GM12874 (cell line): ENCODE data around the gene RAB3GAP2.

ENCODE experiments used
- TF ChIP-seq, protein P1 (sequence below): IDR thresholded peaks from 2 replicates; pipeline ENCODE4 v1.5.1; 2011; ENCODE audit warnings: low read depth, mild to moderate bottlenecking, control low read depth, low read length, moderate library complexity; ENCODE audit not compliant: insufficient read depth

RAB3GAP2 gene

DNA sequence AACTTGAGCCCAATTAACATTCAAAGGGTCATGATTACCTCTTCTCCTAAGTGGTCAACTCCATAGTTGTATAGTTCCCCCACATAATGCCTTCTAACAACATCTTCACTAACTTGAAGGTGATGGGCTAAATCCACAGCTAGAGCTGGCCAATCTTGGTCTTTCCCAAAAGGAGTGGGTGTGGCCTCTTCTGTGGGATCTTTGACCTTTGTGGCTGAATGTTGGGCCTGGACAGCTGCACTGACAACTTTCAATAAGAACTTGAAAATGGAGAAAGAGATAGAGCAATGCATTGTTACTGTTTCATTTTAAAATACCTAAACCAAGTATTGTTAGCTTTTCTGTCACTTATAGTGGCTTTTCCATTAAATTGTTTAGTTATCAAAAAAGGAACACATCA is 119.1 kb downstream of the RAB3GAP2 start:
- TF ChIP-seq, protein P1, sequence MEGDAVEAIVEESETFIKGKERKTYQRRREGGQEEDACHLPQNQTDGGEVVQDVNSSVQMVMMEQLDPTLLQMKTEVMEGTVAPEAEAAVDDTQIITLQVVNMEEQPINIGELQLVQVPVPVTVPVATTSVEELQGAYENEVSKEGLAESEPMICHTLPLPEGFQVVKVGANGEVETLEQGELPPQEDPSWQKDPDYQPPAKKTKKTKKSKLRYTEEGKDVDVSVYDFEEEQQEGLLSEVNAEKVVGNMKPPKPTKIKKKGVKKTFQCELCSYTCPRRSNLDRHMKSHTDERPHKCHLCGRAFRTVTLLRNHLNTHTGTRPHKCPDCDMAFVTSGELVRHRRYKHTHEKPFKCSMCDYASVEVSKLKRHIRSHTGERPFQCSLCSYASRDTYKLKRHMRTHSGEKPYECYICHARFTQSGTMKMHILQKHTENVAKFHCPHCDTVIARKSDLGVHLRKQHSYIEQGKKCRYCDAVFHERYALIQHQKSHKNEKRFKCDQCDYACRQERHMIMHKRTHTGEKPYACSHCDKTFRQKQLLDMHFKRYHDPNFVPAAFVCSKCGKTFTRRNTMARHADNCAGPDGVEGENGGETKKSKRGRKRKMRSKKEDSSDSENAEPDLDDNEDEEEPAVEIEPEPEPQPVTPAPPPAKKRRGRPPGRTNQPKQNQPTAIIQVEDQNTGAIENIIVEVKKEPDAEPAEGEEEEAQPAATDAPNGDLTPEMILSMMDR = no peak

DNA sequence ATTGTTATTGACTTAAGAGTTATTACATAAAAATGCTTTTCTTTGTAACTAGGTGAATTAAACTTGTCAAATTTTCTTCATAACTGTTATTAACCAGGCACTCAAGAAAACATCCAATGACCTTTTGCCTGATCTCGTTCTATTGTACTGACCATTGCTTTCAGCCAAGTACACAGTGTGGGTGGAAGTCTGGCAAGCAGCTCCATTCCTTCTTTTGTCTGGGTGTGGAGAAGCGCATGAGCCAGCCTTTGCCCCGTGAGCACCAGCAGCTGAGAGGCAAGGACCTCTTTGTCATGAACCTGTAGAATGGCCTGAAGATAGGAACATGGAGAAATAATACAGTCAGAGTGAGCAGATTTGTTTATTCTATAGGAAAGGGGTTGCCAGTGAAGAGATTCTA is 120.8 kb downstream of the RAB3GAP2 start:
- TF ChIP-seq, protein P1 = no peak

DNA sequence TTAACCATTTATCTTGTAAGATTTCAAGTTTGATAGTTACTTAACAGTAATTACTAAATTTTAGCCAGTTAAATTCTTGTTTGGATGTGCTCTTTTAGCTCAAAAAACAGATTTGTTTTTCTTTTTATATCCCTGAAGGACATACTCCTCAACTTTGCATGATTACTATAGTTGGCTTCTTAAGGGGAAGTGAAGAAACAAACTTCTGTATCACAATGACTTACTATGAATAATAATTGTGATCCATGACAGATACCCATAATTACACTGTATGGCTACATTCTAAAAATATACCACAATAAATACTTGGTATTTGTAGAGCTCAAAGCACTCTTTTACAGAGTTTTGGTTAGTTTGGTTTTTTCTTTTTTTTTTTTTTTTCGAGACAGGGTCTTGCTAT is 122.5 kb downstream of the RAB3GAP2 start:
- TF ChIP-seq, protein P1 = no peak

DNA sequence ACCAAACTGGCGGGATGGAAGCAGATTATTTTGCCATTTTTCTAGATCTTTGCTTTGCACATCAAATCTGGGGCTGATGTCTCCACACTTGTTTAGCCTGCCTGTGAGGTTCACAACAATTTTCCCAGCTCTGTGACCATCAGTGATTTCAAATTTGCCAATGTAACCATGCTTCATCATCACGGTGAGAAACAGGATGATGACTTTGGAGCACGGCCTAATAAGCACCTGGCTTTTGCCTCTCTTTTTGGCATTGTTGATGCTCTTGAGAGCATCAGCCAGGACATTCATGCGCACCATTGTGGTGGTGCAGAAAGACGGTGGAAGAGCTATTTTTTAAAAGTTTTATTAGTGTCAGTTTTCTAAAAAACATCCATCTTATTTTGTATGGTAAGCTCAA is 128.2 kb downstream of the RAB3GAP2 start:
- TF ChIP-seq, protein P1 = no peak

DNA sequence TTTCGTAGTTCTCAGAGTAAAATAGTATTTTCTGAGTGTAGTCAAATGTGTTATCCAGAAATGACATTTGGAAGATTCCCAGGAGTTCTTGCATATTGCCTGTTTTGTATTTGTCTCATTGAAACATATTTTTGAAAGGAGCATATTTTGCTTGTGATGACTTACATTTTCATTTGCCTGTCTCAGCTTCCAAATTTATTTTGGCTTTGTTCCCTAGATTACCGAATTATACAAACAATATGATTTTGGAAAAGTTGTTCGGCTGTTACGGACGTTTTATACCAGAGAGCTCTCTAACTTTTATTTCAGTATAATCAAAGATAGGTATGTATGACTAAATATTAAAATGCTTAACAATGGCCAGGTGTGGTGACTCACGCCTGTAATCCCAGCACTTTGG is 132.3 kb downstream of the RAB3GAP2 start:
- TF ChIP-seq, protein P1 = no peak

DNA sequence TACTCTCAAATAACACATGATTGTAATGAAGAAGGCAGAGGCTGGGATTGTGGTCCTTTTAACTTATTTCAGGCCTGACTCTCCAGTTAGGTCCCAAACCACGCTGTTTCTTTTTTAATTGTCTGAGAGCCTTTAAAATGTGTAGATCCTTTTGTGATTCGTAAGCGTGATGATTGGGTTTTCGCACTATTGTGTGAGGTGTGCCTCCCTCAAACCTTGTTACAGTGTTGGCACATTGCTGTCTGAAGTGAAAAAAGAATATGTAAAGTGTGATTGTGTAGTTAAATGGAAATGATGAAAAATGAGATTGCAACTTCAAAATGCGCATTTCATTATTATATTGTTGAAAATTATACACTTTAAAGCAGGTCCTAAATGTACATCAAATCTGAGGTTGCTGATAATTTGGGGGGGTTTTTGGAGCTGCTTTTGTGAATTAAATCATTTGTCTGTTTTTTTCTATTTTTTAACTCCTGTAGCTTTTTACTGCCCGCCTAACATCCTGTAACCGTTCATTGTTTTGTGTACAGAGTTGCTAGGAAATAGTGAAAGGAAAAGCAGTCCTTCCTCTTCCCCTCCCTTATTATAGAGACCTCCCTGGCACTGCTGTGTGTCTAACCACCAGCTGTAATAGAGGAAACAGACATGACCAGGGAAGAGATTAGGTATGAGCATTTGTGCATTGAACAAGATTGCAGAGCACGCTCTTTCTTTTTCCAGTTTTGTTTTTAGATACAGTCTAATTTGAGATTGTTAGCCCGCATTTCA is 135.1 kb downstream of the RAB3GAP2 start:
- TF ChIP-seq, protein P1 = no peak

DNA sequence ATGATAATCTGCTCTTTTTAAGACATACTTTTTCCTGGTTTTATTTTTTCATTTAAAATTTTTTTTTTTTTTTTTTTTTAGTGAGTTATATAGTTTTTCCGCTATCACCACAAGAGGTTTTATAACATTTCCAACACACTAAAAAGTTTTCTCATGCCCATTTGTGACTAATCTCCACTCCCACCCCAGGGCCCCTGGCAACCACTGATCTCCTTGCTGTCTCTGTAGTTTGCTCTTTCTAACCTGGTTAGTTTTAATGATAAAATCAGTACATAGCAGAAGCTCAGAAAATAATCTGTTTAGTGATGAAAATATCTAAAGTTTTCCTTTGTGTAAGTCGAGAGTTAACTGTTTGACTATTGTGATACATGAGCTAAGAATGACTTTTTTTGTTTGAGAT is 136.5 kb downstream of the RAB3GAP2 start:
- TF ChIP-seq, protein P1 = no peak
